ENCODE data around the gene TSPAN11.

TSPAN11 gene

DNA sequence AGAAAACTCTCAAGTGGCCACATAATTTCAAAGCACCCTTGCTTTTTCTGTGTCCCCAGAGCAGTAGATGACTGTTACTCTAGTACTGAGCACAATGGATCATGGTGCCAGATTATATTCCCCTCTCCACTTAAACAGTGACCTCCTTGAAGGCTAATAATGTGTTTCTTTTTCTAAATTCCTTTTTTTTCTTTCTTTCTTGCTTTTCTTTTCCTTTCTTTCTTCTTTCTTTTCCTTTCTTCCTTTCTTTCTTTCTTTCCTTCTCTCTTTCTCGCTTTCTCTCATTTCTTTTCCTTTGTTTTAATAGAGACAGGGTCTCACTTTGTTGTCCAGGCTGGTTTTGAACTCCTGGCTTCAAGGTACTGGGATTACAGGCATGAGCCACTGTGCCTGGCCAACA, 26.2 kb upstream of the TSPAN11 start:
- H4K20me1 ChIP-seq (ENCODE audit: low read depth, low read length): no peaks in the 10 kb centered on the region
- TF ChIP-seq EZH2phosphoT487 (conservative IDR thresholded peaks at IDR 0.05; ENCODE audit: low read length): no peak
- no peak for TF ChIP-seq CTCF (IDR thresholded peaks at IDR 0.05; ENCODE audit: insufficient read depth, low read length, poor library complexity, severe bottlenecking)
- H3K79me2 ChIP-seq (ENCODE audit: insufficient read depth, low read length): no peaks in the 10 kb centered on the region
- H3K36me3 ChIP-seq (ENCODE audit: low read length): no peaks in the 10 kb centered on the region
- no peak overlapping the region for H3K27ac ChIP-seq (ENCODE audit: low read depth, low read length)
- H3K9ac ChIP-seq (ENCODE audit: low read length): no peak overlapping the region
- no peaks in the 10 kb centered on the region for H3K9me2 ChIP-seq (replicated peaks; ENCODE audit: insufficient read depth, low read length)
- H3F3A ChIP-seq (ENCODE audit: insufficient read depth): no peaks in the 10 kb centered on the region
- H3K4me2 ChIP-seq (ENCODE audit: low read depth, low read length, poor library complexity, severe bottlenecking): no peak overlapping the region
- H3K27me3 ChIP-seq (ENCODE audit: low read length): no peaks in the 10 kb centered on the region
- no peaks in the 10 kb centered on the region for H3K9me3 ChIP-seq (ENCODE audit: insufficient read depth, low read length)
- H2AFZ ChIP-seq (ENCODE audit: low read depth, low read length, severe bottlenecking): no peak overlapping the region
- no peak overlapping the region for H3K4me3 ChIP-seq (ENCODE audit: insufficient read depth, low read length, poor library complexity, severe bottlenecking)

- Histone ChIP-seq H3K4me2 (ENCODE audit: low read depth, low read length, poor library complexity, severe bottlenecking) (no peak overlapping the region), H3K36me3 (ENCODE audit: low read length) (no peaks in the 10 kb centered on the region), H3K27me3 (ENCODE audit: low read length) (no peaks in the 10 kb centered on the region), H3K4me3 (ENCODE audit: insufficient read depth, low read length, poor library complexity, severe bottlenecking) (no peak overlapping the region), H3K9me3 (ENCODE audit: insufficient read depth, low read length) (no peaks in the 10 kb centered on the region), H3K79me2 (ENCODE audit: insufficient read depth, low read length) (no peaks in the 10 kb centered on the region), H3K9ac (ENCODE audit: low read length) (no peak overlapping the region), H2AFZ (ENCODE audit: low read depth, low read length, severe bottlenecking) (no peak overlapping the region), H3F3A (ENCODE audit: insufficient read depth) (no peaks in the 10 kb centered on the region), H4K20me1 (ENCODE audit: low read depth, low read length) (no peaks in the 10 kb centered on the region), H3K27ac (ENCODE audit: low read depth, low read length) (no peak overlapping the region), H3K9me2 (replicated peaks; ENCODE audit: insufficient read depth, low read length) (no peaks in the 10 kb centered on the region)
- TF ChIP-seq EZH2phosphoT487 (conservative IDR thresholded peaks at IDR 0.05; ENCODE audit: low read length): no peak
- TF ChIP-seq CTCF (IDR thresholded peaks at IDR 0.05; ENCODE audit: insufficient read depth, low read length, poor library complexity, severe bottlenecking): no peak
These were observed 24.5 kb upstream of the TSPAN11 start for GRCh38 chr12:30902001-30902400.

DNA sequence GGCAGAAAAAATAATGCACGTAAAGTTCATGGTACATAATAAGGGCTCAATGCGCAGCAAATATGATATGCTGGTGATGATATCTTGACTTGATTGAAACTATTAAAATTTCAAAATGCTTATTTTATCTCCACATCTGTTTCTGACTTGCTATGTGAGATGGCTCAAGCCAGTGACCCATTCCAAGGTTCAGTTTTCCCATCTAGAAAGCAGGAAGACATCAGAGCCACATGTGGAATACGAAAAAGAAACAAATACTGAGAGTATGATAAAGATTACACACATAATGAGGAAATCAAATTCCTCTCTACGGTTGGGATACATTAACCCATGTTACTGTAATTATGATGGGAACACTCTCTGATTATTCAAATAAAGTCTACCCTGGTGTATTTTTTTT, 24.0 kb upstream of the TSPAN11 start:
- H3K9ac ChIP-seq (ENCODE audit: low read length): no peak overlapping the region
- no peaks in the 10 kb centered on the region for H3K9me2 ChIP-seq (replicated peaks; ENCODE audit: insufficient read depth, low read length)
- no peaks in the 10 kb centered on the region for H3F3A ChIP-seq (ENCODE audit: insufficient read depth)
- no peak for TF ChIP-seq EZH2phosphoT487 (conservative IDR thresholded peaks at IDR 0.05; ENCODE audit: low read length)
- no peak overlapping the region for H3K4me3 ChIP-seq (ENCODE audit: insufficient read depth, low read length, poor library complexity, severe bottlenecking)
- no peak overlapping the region for H2AFZ ChIP-seq (ENCODE audit: low read depth, low read length, severe bottlenecking)
- no peaks in the 10 kb centered on the region for H3K9me3 ChIP-seq (ENCODE audit: insufficient read depth, low read length)
- no peaks in the 10 kb centered on the region for H3K79me2 ChIP-seq (ENCODE audit: insufficient read depth, low read length)
- no peaks in the 10 kb centered on the region for H3K27me3 ChIP-seq (ENCODE audit: low read length)
- no peak overlapping the region for H3K4me2 ChIP-seq (ENCODE audit: low read depth, low read length, poor library complexity, severe bottlenecking)
- no peak overlapping the region for H3K27ac ChIP-seq (ENCODE audit: low read depth, low read length)
- H4K20me1 ChIP-seq (ENCODE audit: low read depth, low read length): no peaks in the 10 kb centered on the region
- no peaks in the 10 kb centered on the region for H3K36me3 ChIP-seq (ENCODE audit: low read length)

DNA sequence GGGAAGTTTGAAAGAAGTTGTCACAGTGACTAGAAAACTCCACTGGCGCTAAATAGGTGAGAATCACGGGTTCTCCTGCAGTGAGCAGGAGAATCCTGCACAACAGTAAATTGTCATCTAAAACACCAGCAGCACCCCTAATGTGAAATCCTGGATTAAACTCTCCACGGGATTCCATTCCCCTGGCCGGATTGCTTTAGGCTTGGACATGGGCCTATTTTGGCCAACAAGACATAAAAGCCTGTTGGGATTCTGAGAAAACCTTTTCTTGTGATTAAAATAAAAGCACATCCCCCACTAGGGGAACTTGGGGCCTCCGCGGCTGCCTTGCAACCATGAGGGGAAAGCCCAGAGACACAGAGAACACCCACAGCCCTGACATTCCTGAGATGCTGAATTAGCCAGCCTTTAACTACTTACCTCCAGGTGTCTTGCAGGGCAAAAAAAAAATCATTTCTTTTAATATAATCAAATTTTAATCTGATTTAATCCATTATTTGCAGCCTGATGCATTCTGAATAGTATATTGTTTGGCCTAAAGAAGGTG, 21.0 kb upstream of the TSPAN11 start:
- Histone ChIP-seq H3K4me2 (ENCODE audit: low read depth, low read length, poor library complexity, severe bottlenecking) (no peak overlapping the region), H3K27me3 (ENCODE audit: low read length) (no peaks in the 10 kb centered on the region), H3K79me2 (ENCODE audit: insufficient read depth, low read length) (no peaks in the 10 kb centered on the region), H4K20me1 (ENCODE audit: low read depth, low read length) (no peaks in the 10 kb centered on the region), H3K27ac (ENCODE audit: low read depth, low read length) (no peak overlapping the region), H3K9me3 (ENCODE audit: insufficient read depth, low read length) (no peaks in the 10 kb centered on the region), H3K9ac (ENCODE audit: low read length) (no peak overlapping the region), H3K4me3 (ENCODE audit: insufficient read depth, low read length, poor library complexity, severe bottlenecking) (no peak overlapping the region), H3K36me3 (ENCODE audit: low read length) (no peaks in the 10 kb centered on the region), H3K9me2 (replicated peaks; ENCODE audit: insufficient read depth, low read length) (no peaks in the 10 kb centered on the region), H2AFZ (ENCODE audit: low read depth, low read length, severe bottlenecking) (no peak overlapping the region), H3F3A (ENCODE audit: insufficient read depth) (no peaks in the 10 kb centered on the region)
- TF ChIP-seq EZH2phosphoT487 (conservative IDR thresholded peaks at IDR 0.05; ENCODE audit: low read length): no peak
- no peak for TF ChIP-seq CTCF (IDR thresholded peaks at IDR 0.05; ENCODE audit: insufficient read depth, low read length, poor library complexity, severe bottlenecking)

Data from SU-DHL-6 (cell line).